HG03103 (cell line): ENCODE results near the gene SLX9.
"Not testable (repeated sequence)": the region's sequence is repeated elsewhere in the genome, so short reads cannot be mapped to it uniquely, and the experiment has no call there.

Experiments
- ATAC-seq: cut with Tn5 transposase; IDR thresholded peaks from one replicate; pipeline ENCODE4 v1.9.1; 2021; ENCODE audit warnings: low read depth; ENCODE audit not compliant: unreplicated experiment

Gene SLX9

GRCh38 chr21:44972301-44972814 lies 32.5 kb downstream of the SLX9 start:
- ATAC-seq: no peak

GRCh38 chr21:44972821-44973220 lies 33.0 kb downstream of the SLX9 start:
- no peak for ATAC-seq

- no peak for ATAC-seq
Measured at GRCh38 chr21:44973598-44973997, 33.8 kb downstream of the SLX9 start.

- no peak for ATAC-seq
Measured at GRCh38 chr21:44974676-44975075, 34.8 kb downstream of the SLX9 start.

- no peak for ATAC-seq
Measured at GRCh38 chr21:44975720-44976555, 36.1 kb downstream of the SLX9 start.

- not testable (repeated sequence) for ATAC-seq
Measured at GRCh38 chr21:44976556-44977393, 36.9 kb downstream of the SLX9 start.

GRCh38 chr21:44977616-44978340 lies 37.9 kb downstream of the SLX9 start:
- ATAC-seq: no peak

- no peak for ATAC-seq
Measured at GRCh38 chr21:44979687-44980561, 40.1 kb downstream of the SLX9 start.

GRCh38 chr21:44980562-44981489 lies 41.0 kb downstream of the SLX9 start:
- ATAC-seq: no peak

- no peak for ATAC-seq
Measured at GRCh38 chr21:44982558-44983250, 42.9 kb downstream of the SLX9 start.

- ATAC-seq: no peak
Measured at GRCh38 chr21:44983421-44984206, 43.8 kb downstream of the SLX9 start.

GRCh38 chr21:44984428-44984791 lies 44.6 kb downstream of the SLX9 start:
- no peak for ATAC-seq

GRCh38 chr21:44984792-44985440 lies 45.1 kb downstream of the SLX9 start:
- ATAC-seq: no peak

GRCh38 chr21:44985441-44986401 lies 45.9 kb downstream of the SLX9 start:
- no peak for ATAC-seq

GRCh38 chr21:44986471-44987291 lies 46.9 kb downstream of the SLX9 start:
- no peak for ATAC-seq
